Prostate gland (tissue), 2 donors: ENCODE data around the gene ATP5F1B. TPM values are rescaled to one million over a fixed set of nuclear protein-coding genes. Genes with fewer than 3 reads are reported as not detected.

Source experiments
- DNase-seq: peaks from one replicate; pipeline ENCODE4 v3.0.0-alpha.2; 2019; ENCODE audit warnings: low spot score
- H3K27ac ChIP-seq, 2 donors: fragments of 200-600 bp; sonication (generic); 2 replicates each; pipeline ENCODE4 v1.5.1; 2017 to 2019
- H3K27me3 ChIP-seq: fragments of 200-600 bp; sonication (generic); replicated peaks from 2 replicates; pipeline ENCODE4 v1.5.1; 2019; ENCODE audit not compliant: insufficient read depth
- H3K36me3 ChIP-seq, 2 donors: fragments of 200-600 bp; sonication (generic); 1 replicate in 1 of 2; 2 replicates in 1 of 2; pipeline versions ENCODE4 v1.5.1 to v1.8.1; 2017 to 2019
- H3K4me1 ChIP-seq: fragments of 200-600 bp; sonication (generic); replicated peaks from 2 replicates; pipeline ENCODE4 v1.5.1; 2019
- H3K4me3 ChIP-seq, 2 donors: fragments of 200-600 bp; sonication (generic); 2 replicates each; pipeline ENCODE4 v1.5.1; 2017 to 2019
- H3K9me3 ChIP-seq: fragments of 200-600 bp; sonication (generic); 2 replicates; pipeline ENCODE4 v1.5.1; 2017
- POLR2A ChIP-seq: fragments of 450-650 bp; IDR thresholded peaks from one replicate; pipeline ENCODE4 v1.6.1; 2016; ENCODE audit warnings: antibody characterized with exemption, mild to moderate bottlenecking
- POLR2AphosphoS5 ChIP-seq: sonication (generic); formaldehyde crosslinking; IDR thresholded peaks from one replicate; pipeline ENCODE4 v1.6.1; 2017; ENCODE audit warnings: antibody characterized with exemption
- WGBS: methylation state at CpG from one replicate; pipeline ENCODE4 v1.1.5; 2018; 5-methylcytosine and 5-hydroxymethylcytosine counted together
- intact Hi-C: fragments of 100-400 bp; cut with DNase I; formaldehyde crosslinking; loops from one replicate; pipeline ENCODE4 v1.14.2; 2022
- total RNA-seq, 2 donors: library from RNA; depleted of rRNA; stranded (reverse); fragments of >200 nt; gene quantifications; one replicate each; pipeline ENCODE4 v1.1.0, GENCODE V29; 2016
- TF ChIP-seq, protein P1 (sequence below), 4 experiments: fragments of 200-600 bp in 2 of 4; fragments of 450-650 bp in 2 of 4; sonication (generic) in 2 of 4; IDR thresholded peaks; 1 replicate in 3 of 4; 2 replicates in 1 of 4; pipeline ENCODE4 v1.5.1; 2016 to 2019; ENCODE audit warnings: antibody characterized with exemption in 4 of 4, mild to moderate bottlenecking in 2 of 4, moderate library complexity in 2 of 4

The ATP5F1B gene
- total RNA-seq, 2 donors from 2014 or later = 372 to 401 TPM

- no peak for DNase-seq
- TF ChIP-seq, protein P1, sequence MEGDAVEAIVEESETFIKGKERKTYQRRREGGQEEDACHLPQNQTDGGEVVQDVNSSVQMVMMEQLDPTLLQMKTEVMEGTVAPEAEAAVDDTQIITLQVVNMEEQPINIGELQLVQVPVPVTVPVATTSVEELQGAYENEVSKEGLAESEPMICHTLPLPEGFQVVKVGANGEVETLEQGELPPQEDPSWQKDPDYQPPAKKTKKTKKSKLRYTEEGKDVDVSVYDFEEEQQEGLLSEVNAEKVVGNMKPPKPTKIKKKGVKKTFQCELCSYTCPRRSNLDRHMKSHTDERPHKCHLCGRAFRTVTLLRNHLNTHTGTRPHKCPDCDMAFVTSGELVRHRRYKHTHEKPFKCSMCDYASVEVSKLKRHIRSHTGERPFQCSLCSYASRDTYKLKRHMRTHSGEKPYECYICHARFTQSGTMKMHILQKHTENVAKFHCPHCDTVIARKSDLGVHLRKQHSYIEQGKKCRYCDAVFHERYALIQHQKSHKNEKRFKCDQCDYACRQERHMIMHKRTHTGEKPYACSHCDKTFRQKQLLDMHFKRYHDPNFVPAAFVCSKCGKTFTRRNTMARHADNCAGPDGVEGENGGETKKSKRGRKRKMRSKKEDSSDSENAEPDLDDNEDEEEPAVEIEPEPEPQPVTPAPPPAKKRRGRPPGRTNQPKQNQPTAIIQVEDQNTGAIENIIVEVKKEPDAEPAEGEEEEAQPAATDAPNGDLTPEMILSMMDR (IDR thresholded peaks at IDR 0.05) = no peak
- TF ChIP-seq POLR2AphosphoS5 (no peak), POLR2A (no peak)
- WGBS = 79% methylated on average over 6 of the region's 6 CpGs
- Histone ChIP-seq H3K27me3 (no peaks in the 10 kb centered on the region), H3K36me3 (peaks cover 14 to 29% of the 10 kb centered on the region in 2 donors), H3K4me3 (no peak overlapping the region), H3K4me1 (peaks cover 5% of the 10 kb centered on the region), H3K9me3 (no peaks in the 10 kb centered on the region), H3K27ac (no peak overlapping the region)
- intact Hi-C loops = no loop called here
Measured at GRCh38 chr12:56641219-56641618, 4.6 kb downstream of the ATP5F1B start.

- TF ChIP-seq POLR2A (no peak), POLR2AphosphoS5 (no peak)
- TF ChIP-seq, protein P1 (IDR thresholded peaks at IDR 0.05) = no peak
- no peaks in the 10 kb centered on the region for H3K27me3 ChIP-seq
- peak overlapping the region; percentile 98 for H3K27ac ChIP-seq
- H3K36me3 ChIP-seq = peaks cover 14 to 29% of the 10 kb centered on the region in 2 donors
- H3K9me3 ChIP-seq = no peaks in the 10 kb centered on the region
- 67% methylated on average over 2 of the region's 2 CpGs for WGBS
- peaks cover 10% of the 10 kb centered on the region for H3K4me1 ChIP-seq
- intact Hi-C loops = loop anchor here (5.0 to 10.0 kb wide), 4 partner anchors 65 to 447 kb away; partner anchors contain the start of genes NAB2, NACA and RBMS2
- no peak overlapping the region for H3K4me3 ChIP-seq
- no peak for DNase-seq
Measured at GRCh38 chr12:56637621-56638020, 8.2 kb downstream of the ATP5F1B start.

- Histone ChIP-seq H3K9me3 (no peaks in the 10 kb centered on the region), H3K4me1 (peaks cover 17% of the 10 kb centered on the region), H3K27ac (peak overlapping the region; percentile 98), H3K36me3 (peaks cover 7 to 22% of the 10 kb centered on the region in 2 donors), H3K27me3 (no peaks in the 10 kb centered on the region), H3K4me3 (peak overlapping the region; percentile 68 to 85)
- TF ChIP-seq POLR2AphosphoS5 (peak; percentile 99), POLR2A (peak; percentile 76)
- TF ChIP-seq, protein P1 (IDR thresholded peaks at IDR 0.05) = peak; percentile 33 to 77 (median 68)
- intact Hi-C loops = loop anchor here (5.0 to 10.0 kb wide), 4 partner anchors 65 to 448 kb away; partner anchors contain the start of genes NAB2, NACA and RBMS2
- 3% methylated on average over 12 of the region's 12 CpGs for WGBS
- DNase-seq = peak; percentile 99
Measured at GRCh38 chr12:56636675-56637540, 8.9 kb downstream of the ATP5F1B start.

GRCh38 chr12:56635806-56636674 is 9.7 kb downstream of the ATP5F1B start:
- intact Hi-C loops = loop anchor here (5.0 to 10.0 kb wide), 4 partner anchors 64 to 449 kb away; partner anchors contain the start of genes NAB2, NACA and RBMS2
- H3K27ac ChIP-seq = peak overlapping the region; percentile 98
- H3K9me3 ChIP-seq = no peaks in the 10 kb centered on the region
- WGBS = 1% methylated on average over 20 of the region's 20 CpGs
- DNase-seq = peak; percentile 94
- no peaks in the 10 kb centered on the region for H3K27me3 ChIP-seq
- peaks cover 20% of the 10 kb centered on the region for H3K4me1 ChIP-seq
- H3K4me3 ChIP-seq = peak overlapping the region; percentile 68 to 85
- peaks cover 4 to 16% of the 10 kb centered on the region in 2 donors for H3K36me3 ChIP-seq
- TF ChIP-seq, protein P1 (IDR thresholded peaks at IDR 0.05) = no peak
- TF ChIP-seq POLR2AphosphoS5 = peak; percentile 88
- TF ChIP-seq POLR2A = peak; percentile 93
